ENCODE data around the gene ZNF454.

Gene ZNF454

DNA sequence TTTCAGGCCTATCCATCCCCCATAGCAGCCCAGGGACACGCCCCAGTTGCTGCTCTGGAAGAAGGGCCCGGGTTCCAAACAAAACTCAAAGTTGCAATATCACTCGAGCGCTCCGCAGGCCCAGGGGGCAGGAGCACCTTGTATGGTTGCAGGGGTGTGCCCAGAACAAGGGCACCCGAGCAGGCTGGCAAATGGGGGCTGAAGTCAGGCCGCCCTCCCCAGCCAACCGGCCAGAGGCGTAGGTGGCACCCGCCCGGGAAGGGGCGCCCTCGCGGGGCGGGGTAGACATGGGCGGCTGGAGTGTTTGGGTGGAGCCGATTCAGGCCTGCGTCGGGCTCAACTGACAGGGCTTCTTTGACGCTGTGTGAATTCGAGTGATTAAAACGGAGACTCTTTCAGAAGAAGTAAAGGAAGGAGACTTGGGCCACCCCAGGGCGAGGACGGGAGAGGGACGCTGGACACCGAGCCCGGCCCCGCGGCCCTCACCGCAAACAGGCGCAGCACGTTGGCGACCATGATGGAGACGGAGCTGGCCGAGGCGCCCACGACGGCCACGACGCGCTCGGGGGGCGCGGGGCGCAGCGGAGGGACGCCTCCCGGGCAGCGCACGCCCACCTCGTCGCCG is 53.1 kb downstream of the ZNF454 start:
- no peak overlapping the region for H3K4me3 ChIP-seq (ENCODE audit: low read length)
- TF ChIP-seq, protein P1, sequence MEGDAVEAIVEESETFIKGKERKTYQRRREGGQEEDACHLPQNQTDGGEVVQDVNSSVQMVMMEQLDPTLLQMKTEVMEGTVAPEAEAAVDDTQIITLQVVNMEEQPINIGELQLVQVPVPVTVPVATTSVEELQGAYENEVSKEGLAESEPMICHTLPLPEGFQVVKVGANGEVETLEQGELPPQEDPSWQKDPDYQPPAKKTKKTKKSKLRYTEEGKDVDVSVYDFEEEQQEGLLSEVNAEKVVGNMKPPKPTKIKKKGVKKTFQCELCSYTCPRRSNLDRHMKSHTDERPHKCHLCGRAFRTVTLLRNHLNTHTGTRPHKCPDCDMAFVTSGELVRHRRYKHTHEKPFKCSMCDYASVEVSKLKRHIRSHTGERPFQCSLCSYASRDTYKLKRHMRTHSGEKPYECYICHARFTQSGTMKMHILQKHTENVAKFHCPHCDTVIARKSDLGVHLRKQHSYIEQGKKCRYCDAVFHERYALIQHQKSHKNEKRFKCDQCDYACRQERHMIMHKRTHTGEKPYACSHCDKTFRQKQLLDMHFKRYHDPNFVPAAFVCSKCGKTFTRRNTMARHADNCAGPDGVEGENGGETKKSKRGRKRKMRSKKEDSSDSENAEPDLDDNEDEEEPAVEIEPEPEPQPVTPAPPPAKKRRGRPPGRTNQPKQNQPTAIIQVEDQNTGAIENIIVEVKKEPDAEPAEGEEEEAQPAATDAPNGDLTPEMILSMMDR (IDR thresholded peaks at IDR 0.05; ENCODE audit: insufficient read depth, low read depth, low read length, missing control alignments): no peak
- no peak for DNase-seq (ENCODE audit: low read depth)

- TF ChIP-seq, protein P1 (IDR thresholded peaks at IDR 0.05; ENCODE audit: insufficient read depth, low read depth, low read length, missing control alignments): no peak
- DNase-seq (ENCODE audit: low read depth): no peak
- no peak within 1 kb of the TSS for H3K4me3 ChIP-seq (ENCODE audit: low read length)
Measured at GRCh38 chr5:178994580-178995340, 53.8 kb downstream of the ZNF454 start, which contains the start of gene GRM6. GRM6 (minus strand) TSS chr5:178995320; CDS start chr5:178994944, 376 bp downstream.

DNA sequence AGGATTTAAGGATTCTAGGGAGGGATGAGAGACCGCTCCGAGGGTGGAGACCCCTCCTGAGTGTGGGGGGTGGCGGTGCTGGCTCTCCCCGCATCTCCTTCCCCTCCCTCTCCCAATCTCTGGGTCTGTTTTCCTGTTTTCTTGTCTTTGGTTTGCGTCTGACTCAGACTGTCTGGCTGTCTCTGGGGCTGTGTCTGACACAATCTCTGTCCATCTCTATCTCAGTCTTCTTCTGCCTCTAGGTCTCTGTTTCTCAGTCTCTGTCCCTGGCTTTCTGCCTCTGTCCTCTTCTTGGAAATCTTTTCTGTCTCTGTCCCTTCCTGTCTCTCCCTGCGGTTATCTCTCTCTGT is 54.3 kb downstream of the ZNF454 start:
- TF ChIP-seq, protein P1 (IDR thresholded peaks at IDR 0.05; ENCODE audit: insufficient read depth, low read depth, low read length, missing control alignments): no peak
- no peak for DNase-seq (ENCODE audit: low read depth)
- no peak overlapping the region for H3K4me3 ChIP-seq (ENCODE audit: low read length)

- TF ChIP-seq, protein P1 (IDR thresholded peaks at IDR 0.05; ENCODE audit: insufficient read depth, low read depth, low read length, missing control alignments): no peak
- H3K4me3 ChIP-seq (ENCODE audit: low read length): no peak overlapping the region
- no peak for DNase-seq (ENCODE audit: low read depth)
Measured at GRCh38 chr5:178996156-178996555, 55.2 kb downstream of the ZNF454 start.

DNA sequence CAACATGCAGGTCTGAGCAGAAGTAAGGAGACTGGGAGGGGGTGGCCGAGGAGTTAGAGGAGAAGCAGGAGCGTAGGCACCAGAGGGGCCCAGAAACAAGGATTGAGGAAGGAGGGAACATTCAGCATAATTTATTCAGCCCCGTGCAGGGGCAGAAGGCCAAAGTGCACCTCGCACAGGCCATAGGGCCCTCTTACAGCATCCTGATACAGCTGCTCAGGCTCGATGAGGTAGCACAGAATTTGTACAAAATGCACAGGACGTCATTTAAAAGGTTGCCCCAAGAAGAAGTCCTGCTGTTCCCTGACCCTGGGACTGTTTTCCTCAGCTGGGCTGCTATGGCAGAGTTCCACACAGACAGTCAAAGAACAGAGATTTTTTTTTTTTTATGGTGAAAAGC is 56.2 kb downstream of the ZNF454 start:
- TF ChIP-seq, protein P1 (IDR thresholded peaks at IDR 0.05; ENCODE audit: insufficient read depth, low read depth, low read length, missing control alignments): no peak
- no peak overlapping the region for H3K4me3 ChIP-seq (ENCODE audit: low read length)
- DNase-seq (ENCODE audit: low read depth): no peak

GRCh38 chr5:178998441-178998840 is 57.4 kb downstream of the ZNF454 start:
- no peak overlapping the region for H3K4me3 ChIP-seq (ENCODE audit: low read length)
- no peak for DNase-seq (ENCODE audit: low read depth)
- TF ChIP-seq, protein P1 (IDR thresholded peaks at IDR 0.05; ENCODE audit: insufficient read depth, low read depth, low read length, missing control alignments): no peak
